ENCODE data around the gene CDK11B.
"Not testable (repeated sequence)": the region's sequence is repeated elsewhere in the genome, so short reads cannot be mapped to it uniquely, and the experiment has no call there.

The CDK11B gene

DNA sequence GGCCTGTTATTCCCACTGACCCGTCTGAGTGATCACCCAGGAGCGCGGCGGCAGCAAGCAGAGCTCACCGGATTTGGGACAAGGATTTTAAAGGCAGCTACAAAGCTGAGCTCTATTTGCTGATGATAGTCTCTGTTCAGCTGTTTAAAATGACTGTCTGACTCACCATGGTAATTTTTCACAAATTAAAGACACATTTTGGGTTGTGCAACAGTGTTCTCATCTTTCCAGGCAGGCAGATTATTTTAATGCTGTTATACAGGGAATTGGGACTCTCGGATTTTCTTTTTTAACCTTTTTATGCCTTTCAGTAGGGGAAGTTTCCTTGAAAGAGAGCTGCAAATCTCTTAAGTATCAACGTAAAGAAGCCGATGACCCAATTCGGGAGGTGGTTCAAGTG, 3.6 kb upstream of the CDK11B start:
- DNase-seq (ENCODE audit: low spot score), result not testable (repeated sequence)

DNA sequence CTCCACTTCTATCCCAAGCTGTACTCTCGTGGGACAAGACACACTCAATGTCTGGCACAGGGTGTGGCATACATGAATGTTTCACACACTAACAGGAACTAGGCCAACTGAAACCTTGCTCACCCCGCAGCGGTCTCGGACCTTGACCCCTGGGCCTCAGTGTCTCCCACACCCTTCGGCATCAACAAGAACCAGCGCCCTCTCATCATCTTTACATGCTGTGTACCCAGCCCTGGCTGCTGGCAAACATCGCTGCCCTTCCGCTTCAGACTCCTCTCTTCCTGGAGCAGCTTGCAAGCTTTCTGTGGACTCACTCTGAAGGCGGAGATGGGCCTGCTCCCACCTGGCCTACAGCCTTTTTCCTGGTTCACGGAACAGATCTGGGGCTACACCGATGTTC, 10.5 kb downstream of the CDK11B start:
- not testable (repeated sequence) for DNase-seq (ENCODE audit: low spot score)

DNA sequence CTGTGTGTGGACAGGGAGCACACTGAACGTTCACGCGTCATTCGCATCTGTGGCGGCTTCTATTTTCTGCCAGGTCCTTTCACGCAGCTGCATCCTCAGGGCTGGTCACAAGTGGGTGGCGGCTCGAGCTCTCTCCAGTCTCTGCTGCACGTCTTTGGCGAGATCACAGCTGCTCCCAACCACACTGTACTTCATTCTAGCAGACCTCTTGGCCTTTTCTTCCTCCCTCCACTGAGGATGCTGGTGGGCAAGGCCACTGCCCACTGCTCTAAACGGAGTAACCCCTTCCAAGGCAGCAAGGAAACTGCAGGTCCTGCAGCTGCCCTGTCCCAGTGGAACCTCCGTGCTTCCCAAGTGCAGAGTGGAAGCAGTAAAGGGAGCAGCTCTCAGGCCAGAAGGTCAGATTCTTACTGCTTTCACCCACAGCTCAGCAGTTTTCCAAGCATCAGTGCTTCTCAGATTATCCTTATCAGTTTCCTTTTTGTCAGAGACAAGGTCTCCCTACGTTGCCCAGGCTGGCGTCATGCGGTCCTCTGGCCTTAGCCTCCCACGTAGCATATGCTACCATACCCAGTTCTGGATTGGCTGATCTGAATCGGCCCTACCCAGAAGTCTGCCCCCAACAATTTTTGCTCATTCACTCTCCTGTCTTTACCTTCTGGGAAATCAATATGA, 11.1 kb downstream of the CDK11B start:
- DNase-seq (ENCODE audit: low spot score), result not testable (repeated sequence)

DNA sequence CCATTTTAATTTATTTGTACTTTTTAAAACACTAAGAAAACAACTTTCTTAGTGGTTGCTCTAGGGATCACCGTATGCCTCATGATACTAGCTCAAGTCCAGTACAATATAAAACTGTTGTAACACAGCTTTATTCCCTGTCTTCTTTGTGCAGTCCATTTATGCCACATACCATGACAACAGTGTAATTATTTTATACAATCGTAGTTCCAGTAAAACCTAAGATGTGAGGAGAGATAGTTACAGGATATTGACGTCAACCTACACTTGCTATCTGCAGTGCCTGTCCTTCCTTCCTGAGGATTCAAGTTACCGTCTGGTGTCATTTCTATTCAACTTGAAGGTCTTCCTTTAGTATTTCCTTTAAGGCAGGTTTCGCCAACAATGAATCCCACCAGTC, 12.5 kb downstream of the CDK11B start:
- not testable (repeated sequence) for DNase-seq (ENCODE audit: low spot score)

DNA sequence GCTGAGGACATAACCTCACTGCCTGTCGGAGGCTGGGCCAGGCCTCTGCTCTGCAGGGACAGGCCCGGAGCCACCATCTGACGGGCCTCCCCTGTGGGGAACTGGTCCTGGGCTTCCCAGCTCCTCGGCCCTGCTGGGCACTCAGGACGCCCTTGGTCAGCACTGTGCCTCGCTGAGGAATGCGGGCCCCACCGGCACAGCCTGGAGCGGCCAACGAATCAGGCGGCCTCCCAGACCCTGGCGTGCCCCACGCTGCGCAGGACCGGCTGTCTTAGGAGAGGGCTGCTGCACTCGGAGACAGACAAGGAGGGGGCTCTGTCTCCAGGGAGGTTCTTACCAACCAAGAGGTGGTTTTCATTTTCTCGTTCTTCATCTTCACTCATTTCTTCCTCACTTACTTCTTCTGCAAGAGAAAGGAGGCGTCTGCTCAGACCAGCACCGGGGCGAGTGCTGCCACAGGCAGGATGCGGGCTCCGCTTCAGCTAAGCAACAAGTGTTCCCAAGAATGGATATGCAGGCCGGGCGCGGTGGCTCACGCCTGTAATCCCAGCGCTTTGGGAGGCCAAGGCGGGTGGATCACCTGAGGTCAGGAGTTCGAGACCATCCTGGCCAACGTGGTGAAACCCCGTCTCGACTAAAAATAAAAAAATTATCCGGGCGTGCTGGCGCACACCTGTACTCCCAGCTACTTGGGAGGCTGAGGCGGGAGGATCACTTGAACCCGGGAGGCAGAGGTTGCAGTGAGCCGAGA, 17.9 kb downstream of the CDK11B start:
- not testable (repeated sequence) for DNase-seq (ENCODE audit: low spot score)

DNA sequence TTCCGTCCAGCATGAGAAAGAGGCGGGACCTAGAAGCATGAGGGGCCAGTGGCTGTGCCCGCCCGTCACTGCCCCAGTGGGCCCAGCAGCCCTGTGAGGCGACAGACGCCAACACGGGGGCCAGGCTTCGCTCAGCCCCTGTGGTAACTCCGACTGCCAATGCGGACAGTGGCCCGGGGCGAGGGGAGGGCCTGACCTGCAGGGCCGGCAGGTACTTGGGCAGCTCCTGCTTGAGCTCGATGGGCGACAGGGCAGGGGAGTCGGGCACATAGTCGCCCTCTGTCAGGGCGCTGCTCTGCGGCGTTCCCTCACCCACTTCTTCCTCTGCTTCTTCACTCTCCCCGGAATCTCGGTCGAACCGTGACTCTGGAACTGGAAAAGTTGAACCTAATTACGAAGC, 18.7 kb downstream of the CDK11B start:
- DNase-seq (ENCODE audit: low spot score), result not testable (repeated sequence)

DNA sequence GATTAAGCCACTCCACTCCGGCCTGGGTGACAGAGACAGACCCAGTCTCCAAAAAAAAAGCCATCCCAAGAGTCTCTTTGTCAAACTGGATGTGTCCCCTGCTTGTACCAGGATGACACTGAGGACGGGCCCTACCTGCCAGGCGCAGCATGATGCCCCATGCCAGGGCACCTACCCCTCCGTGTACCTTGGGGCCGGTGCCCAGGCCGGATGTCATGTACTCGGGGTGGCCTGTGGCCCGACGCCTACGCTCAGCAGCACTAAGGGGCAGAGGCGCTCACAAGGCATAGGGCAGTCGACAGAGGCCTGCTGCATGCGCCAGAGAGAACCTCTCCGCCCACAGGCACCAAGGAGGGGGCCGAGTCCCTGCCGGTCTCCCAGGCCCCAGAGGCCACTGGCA, 19.4 kb downstream of the CDK11B start:
- DNase-seq (ENCODE audit: low spot score), result not testable (repeated sequence)

DNA sequence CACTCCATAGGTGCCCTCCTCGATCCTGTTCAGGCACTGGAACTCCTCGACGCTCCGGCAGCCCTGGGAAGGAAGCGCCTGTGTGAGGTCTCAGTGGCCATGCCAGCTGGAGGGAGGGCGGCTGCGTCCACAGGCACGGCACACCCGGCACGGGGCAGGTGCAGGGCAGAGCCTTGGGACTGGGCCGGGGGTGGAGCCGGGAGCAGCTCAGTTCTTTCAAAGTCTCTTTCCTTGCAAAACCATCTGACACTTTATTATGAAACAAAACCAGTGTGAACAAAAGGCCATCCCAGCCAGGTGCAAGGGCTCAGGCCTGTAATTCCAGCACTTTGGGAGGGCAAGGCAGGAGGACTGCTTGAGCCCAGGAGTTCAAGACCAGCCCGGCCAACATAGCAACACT, 20.3 kb downstream of the CDK11B start:
- DNase-seq (ENCODE audit: low spot score), result not testable (repeated sequence)

DNA sequence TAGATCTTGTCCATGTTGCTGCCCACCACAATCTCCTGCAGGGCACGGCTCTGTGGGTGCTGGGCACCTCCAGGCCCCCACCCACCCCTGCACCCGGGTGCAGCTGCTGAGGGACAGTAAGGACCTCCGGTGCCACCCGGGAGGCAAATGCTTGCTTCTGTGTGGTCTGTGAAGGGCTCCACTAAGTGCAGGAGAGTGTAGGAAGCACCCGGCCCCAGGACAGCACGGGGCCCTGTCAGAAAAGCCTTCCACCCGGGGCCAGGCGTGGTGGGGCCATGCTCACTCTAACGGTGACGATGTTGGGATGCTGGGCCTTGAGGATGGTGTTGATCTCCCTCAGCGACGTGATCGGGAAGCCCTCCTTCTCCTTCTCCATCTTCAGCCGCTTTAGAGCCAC, 21.3 kb downstream of the CDK11B start:
- DNase-seq (ENCODE audit: low spot score), result not testable (repeated sequence)

DNA sequence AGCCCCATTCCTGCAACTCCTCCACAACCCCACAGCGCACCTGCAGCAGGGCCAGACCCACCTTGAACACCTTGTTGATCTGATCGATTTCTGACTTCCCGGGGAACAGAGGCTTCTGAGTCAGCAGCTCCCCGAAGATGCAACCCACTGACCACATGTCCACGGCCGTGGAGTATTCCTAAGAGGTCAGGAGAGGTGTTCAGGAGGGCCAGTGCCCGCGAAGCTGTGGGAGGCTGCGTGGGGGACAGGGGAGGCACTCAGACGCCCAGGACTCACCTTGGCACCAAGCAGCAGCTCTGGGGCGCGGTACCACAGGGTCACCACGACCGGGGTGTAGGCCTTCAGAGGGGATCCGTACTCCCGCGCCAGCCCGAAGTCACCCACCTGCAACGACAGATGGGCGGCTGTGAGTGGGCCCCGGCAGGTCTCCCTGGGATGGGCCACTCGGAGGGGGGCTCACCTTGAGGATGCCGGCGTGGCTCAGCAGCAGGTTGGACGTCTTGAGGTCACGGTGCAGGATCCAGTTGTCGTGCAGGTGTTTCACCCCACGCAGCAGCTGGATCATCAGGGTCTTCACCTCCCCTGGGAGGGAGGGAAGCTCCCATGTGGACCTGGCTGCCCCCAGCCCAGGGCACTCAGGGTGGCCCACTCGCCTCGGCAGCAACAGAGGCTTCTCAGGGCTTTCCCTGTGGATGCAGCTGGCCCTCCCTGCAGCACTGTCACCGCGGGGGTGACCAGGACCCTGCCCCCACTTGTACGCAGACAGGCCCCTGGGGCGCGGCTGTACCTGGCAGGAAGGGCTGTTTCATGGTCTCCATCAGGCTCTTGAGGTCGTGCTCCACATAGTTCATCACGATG, 22.0 kb downstream of the CDK11B start:
- DNase-seq (ENCODE audit: low spot score), result peak; percentile 8

DNA sequence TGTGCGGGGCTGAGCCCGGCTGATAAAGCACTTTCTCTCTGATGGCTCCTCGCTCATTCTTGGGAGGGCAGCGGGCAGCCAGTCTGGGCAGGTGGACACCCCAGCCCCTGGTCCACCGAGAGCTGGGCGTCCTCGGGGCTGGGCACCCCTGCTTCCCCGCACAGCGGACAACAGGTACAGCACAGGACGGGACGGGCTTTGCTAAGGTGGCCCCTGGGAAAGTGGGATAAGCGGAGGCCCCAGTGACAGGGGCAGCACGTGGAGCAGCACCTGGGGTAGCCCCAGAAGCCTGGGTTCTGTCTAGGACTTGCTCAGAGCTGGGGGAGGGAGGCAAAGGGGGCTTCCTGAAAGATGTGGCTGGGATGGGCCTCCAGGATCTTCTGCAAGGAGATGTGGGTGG, 24.2 kb downstream of the CDK11B start:
- DNase-seq (ENCODE audit: low spot score), result not testable (repeated sequence)

DNA sequence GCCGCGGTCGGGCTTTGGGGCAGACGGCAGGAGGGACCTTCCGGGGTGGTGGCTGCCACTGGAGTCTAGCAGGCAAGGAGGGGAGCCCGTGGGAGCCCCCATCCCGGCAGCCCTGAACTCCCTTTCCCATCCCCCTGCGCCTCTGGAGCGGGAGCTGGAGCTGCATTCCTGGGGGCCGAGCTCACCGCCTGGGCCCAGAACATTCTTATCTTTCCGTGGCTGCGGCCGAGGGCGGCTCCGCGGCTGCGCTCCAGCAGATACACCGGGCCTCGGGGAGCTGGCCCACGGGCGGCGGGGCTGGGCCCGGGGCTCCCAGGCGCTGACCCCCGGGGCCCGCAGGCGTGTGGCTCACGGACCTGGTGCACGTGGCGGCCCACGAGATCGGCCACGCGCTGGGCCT, 25.4 kb downstream of the CDK11B start:
- not testable (repeated sequence) for DNase-seq (ENCODE audit: low spot score)

DNA sequence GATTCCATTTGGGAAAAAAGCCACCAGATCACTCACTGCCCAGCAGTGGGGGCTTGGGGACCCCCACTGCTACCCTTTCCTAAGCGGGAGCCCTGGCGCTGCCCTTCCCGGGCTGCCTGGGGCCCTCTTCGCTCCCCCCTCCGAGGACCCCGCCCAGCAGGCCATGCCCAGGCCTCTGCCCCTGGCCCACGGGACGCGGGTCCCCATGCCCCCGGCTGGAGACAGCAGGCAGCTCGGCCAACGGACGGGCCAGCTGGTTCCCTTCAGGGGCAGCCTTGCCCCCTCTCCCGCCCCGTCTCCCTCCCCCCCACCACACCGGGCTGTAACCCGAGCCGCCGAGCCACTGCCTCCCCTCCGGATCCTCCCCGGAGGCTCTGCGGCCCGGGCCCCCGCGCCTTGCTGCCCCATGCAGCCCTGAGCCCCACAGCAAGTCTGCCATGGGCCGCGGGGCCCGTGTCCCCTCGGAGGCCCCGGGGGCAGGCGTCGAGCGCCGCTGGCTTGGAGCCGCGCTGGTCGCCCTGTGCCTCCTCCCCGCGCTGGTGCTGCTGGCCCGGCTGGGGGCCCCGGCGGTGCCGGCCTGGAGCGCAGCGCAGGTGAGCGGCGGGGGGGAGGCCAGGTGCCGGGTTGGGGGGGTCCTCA, 26.9 kb downstream of the CDK11B start, which contains the start of gene MMP23B:
Gene MMP23B (plus strand): TSS at position 392 of the 639 bp plus-strand sequence. CDS start 46 bp downstream, at position 438.
- peak; percentile 44 for DNase-seq (ENCODE audit: low spot score)

DNA sequence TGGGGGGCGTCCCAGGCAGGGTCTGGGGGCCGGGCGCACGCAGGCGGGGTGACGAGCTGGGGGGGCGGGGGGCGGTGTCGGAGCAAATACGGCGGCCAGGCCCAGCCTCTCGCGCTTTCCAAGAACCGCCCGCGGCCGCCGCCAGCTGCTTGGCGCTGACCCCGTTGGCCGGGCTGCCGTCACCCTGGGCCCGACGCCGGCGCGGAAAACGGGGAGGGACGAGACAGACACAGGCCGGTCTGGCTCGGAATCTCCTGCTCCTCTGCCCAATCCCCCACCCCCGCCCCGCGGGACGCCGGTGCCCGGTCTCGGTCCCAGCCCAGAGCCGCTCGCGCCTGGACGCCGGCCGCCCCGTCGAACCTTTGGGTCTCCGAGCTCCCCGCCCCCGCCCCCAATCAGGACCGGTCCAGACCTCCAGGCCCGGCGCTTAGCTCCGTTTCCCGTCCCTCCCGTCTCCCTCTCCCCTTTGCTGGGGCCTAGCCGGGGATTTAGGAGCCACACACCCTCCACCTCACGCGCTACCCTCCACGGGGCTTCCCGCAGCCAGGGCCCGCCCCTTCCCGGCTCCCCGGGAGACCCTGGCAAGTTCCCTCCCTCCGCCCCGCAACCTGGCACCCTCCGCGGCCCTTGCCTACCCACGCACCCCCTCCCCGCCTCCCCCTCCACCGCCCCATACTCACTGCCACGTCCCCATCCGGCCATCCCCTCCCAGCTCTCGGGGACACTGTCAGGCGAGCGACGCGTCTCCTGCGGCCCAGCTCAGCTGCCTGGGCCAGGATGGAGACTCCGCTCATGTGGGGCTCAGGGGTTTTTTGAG, 27.6 kb downstream of the CDK11B start:
- peak; percentile 30 for DNase-seq (ENCODE audit: low spot score)

DNA sequence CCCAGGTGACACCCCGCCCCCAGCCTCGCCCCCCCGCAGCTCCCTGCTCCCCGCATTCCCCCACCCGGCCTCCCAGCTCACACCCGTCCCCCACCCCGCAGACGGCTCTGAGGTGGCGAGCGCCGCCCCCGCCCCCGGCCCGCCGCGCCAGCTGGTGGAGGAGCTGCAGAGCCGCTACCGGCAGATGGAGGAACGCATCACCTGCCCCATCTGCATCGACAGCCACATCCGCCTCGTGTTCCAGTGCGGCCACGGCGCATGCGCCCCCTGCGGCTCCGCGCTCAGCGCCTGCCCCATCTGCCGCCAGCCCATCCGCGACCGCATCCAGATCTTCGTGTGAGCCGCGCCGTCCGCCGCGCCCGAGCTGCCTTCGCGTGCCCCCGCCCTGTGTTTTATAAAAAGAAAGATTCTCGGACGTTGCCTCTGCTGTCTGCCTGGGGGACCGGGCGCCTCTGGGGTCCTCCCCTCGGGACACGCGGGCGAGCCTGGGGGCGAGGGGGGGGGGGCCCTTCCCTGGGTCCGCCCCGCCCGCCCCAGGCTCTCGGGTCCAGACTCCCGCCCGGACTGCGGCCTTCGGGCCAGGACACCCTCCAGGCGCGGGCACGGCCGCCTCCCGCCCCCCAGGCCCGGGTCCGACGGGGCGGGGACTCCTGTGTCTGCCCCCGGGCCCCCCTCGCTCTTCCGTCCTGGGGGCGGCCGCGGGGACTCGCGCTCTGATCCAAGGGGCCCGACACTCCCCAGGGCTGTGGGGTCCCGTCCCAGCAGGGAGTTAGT, 28.4 kb downstream of the CDK11B start:
- DNase-seq (ENCODE audit: low spot score), result peak; percentile 83

DNA sequence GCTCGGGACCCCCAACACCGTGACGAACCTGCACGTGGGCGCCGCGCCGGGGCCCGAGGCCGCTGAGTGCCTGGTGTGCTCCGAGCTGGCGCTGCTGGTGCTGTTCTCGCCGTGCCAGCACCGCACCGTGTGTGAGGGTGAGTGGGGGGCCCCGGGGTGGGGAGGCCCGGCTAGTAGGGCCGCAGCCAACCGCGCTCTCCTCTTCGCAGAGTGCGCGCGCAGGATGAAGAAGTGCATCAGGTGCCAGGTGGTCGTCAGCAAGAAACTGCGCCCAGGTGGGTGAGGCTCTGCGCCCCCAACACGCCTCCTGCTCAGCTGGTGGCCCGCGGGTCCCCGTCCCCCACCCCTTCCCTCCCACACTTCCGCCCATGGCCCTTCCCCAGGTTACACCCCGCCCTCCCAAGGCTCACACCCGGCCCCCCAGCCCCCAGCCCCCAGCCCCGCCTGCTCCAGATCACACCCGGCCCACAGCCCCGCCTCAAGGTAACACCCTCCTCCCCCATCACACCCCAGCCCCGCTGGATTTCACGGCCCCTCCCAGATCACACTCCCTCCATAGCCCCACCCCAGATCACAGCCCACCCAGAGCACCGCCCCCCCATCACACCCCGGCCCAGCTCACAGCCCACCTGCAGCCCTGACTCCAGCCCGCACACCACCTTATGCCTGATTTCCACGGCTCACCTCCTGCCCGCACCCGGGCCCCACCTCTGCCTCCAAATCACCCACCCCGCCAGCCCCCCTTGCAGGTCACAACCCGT, 29.2 kb downstream of the CDK11B start:
- no peak for DNase-seq (ENCODE audit: low spot score)

DNA sequence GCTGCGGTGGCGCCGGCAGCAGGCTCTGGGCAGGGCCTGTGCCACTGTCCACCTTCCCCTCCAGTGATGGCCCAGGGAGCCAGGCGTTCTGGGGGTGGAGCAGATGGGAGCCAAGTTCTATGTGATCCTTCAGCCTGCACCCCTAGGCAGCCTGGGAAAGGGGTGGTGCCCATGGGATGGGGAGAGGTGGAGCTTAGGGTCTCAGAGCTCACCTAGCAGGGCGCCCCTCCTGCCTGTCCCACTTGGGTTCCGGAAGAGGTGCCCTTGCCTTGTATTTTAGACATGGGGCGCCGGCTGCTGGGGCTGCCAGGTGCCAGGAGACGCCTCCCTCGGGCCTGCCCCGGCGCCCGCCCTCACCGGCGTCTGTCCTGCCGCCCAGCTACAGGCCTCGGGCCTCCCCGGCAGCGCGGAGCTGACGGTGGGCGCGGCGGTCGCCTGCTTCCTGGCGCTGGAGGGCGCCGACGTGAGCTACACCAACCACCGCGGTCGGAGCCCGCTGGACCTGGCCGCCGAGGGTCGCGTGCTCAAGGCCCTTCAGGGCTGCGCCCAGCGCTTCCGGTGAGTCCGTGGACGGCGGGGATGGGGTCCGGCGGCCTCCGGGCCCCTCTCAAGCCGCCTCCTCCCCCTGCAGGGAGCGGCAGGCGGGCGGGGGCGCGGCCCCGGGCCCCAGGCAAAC, 29.9 kb downstream of the CDK11B start:
- DNase-seq (ENCODE audit: low spot score), result no peak

DNA sequence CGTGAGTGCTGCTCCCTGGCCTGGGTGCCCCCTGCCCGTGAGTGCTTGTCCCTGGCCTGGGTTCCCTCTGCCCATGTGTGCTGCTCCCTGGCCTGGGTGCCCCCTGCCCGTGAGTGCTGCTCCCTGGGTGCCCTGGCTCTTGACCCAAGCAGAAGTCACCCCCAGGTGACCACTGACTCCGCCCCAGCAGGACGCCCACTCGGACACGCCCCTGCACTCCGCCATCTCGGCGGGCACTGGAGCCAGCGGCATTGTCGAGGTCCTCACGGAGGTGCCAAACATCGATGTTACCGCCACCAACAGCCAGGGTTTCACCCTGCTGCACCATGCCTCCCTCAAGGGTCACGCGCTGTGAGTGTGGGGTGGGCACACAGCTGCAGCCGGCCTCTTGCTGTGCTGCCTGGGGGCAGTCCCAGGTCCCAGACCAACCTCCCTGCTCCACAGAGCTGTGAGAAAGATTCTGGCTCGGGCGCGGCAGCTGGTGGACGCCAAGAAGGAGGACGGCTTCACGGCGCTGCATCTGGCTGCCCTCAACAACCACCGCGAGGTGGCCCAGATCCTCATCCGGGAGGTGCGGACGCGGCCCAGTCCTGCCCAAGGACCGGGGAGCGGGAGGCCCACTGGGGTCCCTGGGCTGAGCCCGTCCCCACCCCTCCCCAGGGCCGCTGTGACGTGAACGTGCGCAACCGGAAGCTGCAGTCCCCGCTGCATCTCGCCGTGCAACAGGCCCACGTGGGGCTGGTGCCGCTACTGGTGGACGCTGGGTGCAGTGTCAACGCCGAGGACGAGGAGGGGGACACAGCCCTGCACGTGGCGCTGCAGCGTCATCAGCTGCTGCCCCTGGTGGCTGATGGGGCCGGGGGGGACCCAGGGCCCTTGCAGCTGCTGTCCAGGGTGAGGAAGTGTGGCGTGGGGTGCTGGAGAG, 30.7 kb downstream of the CDK11B start:
- no peak for DNase-seq (ENCODE audit: low spot score)

Measured in D341Med (cell line).